ENCODE results near the gene PRKACA. TPM values are rescaled to one million over a fixed set of nuclear protein-coding genes. Genes with fewer than 3 reads are reported as not detected.
"Not testable (repeated sequence)": the region's sequence is repeated elsewhere in the genome, so short reads cannot be mapped to it uniquely, and the experiment has no call there.

The PRKACA gene
- polyA plus RNA-seq, 3 donors from 2014 or later: 0.64 to 1.7 (median 1.4) TPM

- not testable (repeated sequence) for DNase-seq; H3K9me3 Mint-ChIP-seq; H3K27me3 Mint-ChIP-seq (ENCODE audit: low read depth in 3 of 3); H3K4me3 Mint-ChIP-seq; H3K27ac Mint-ChIP-seq
- H3K4me1 Mint-ChIP-seq: peaks cover 7 to 12% of the 10 kb centered on the region in 2 donors
- peaks cover 18 to 30% (median 20%) of the 10 kb centered on the region in 3 donors for H3K36me3 Mint-ChIP-seq
Observed at GRCh38 chr19:14047866-14048265, 69.7 kb downstream of the PRKACA start.

GRCh38 chr19:14042659-14043608 lies 74.6 kb downstream of the PRKACA start:
- peak; percentile 61 to 77 (median 70) for DNase-seq
- H3K27me3 Mint-ChIP-seq (ENCODE audit: low read depth in 3 of 3); H3K9me3 Mint-ChIP-seq: not testable (repeated sequence)
- Mint-ChIP-seq H3K36me3 (peaks cover 8 to 11% (median 10%) of the 10 kb centered on the region in 3 donors), H3K4me3 (peak overlapping the region in 2 of 5 donors; percentile 38 to 39), H3K27ac (peak overlapping the region; percentile 94 to 97 (median 94)), H3K4me1 (peaks cover 16 to 17% of the 10 kb centered on the region in 2 donors)

Other genes starting within 250 kb of the PRKACA start
- not detected for gene NANOS3, start 240.6 kb downstream of the PRKACA start, polyA plus RNA-seq
- 10 to 100 TPM in 1 of 3 donors, 1 to 10 TPM in 2; 2.7 to 12.2 (median 6.9) TPM for gene BRME1, start 211.6 kb downstream of the PRKACA start, polyA plus RNA-seq
- gene CC2D1A, start 211.6 kb downstream of the PRKACA start, polyA plus RNA-seq: 10 to 100 TPM in 1 of 3 donors, 1 to 10 TPM in 2; 1.5 to 19.2 (median 5.8) TPM
- gene PODNL1, start 179.3 kb downstream of the PRKACA start, polyA plus RNA-seq: not detected
- gene DCAF15, start 165.3 kb downstream of the PRKACA start, polyA plus RNA-seq: 1 to 10 TPM; 2.4 to 9.4 (median 4.2) TPM
- 1 to 10 TPM in 1 of 3 donors, under 1 TPM in 2; 0.21 to 1.5 (median 0.66) TPM for gene RFX1, start 111.4 kb downstream of the PRKACA start, polyA plus RNA-seq
- not detected for gene RLN3, start 89.6 kb downstream of the PRKACA start, polyA plus RNA-seq
- gene IL27RA, start 86.0 kb downstream of the PRKACA start, polyA plus RNA-seq: 10 to 100 TPM; 58.6 to 86.4 (median 69.9) TPM
- not detected for gene PALM3, start 55.7 kb downstream of the PRKACA start, polyA plus RNA-seq
- gene MISP3, start 45.0 kb downstream of the PRKACA start, polyA plus RNA-seq: 1 to 10 TPM in 2 of 3 donors, under 1 TPM in 1; 0.62 to 2.9 (median 2.1) TPM
- gene C19orf67, start 32.0 kb downstream of the PRKACA start, polyA plus RNA-seq: not detected
- gene SAMD1, start 27.0 kb downstream of the PRKACA start, polyA plus RNA-seq: 1 to 10 TPM in 2 of 3 donors, not detected in 1; 1.6 to 3.1 TPM
- gene ASF1B, start 18.8 kb upstream of the PRKACA start, polyA plus RNA-seq: 10 to 100 TPM in 1 of 3 donors, 1 to 10 TPM in 2; 7.0 to 11.8 (median 9.7) TPM
- gene ADGRL1, start 88.4 kb upstream of the PRKACA start, polyA plus RNA-seq: 1 to 10 TPM in 1 of 3 donors, under 1 TPM in 2; 0.52 to 2.1 (median 0.53) TPM

Data from immature natural killer cell (primary cell).